Mesenchymal stem cell (in vitro differentiated cells and primary cell): ENCODE data around the gene IFRD1.

Experiments used
- DNase-seq: peaks from one replicate; pipeline ENCODE4 v3.0.0-alpha.2; 2013
- H2AFZ ChIP-seq: one replicate; pipeline ENCODE4 v1.6.1; 2013; ENCODE audit warnings: low read depth, mild to moderate bottlenecking, control low read depth, inconsistent platforms, low read length, moderate library complexity
- H2AK5ac ChIP-seq: 2 replicates; pipeline ENCODE4 v1.6.1; 2013; ENCODE audit warnings: low read length, moderate library complexity, mild to moderate bottlenecking, inconsistent platforms; ENCODE audit not compliant: severe bottlenecking
- H2BK120ac ChIP-seq: one replicate; pipeline ENCODE4 v1.6.1; 2013; ENCODE audit warnings: low read depth, mild to moderate bottlenecking, inconsistent platforms, low read length, moderate library complexity
- H2BK12ac ChIP-seq, 2 experiments: one replicate each; pipeline ENCODE4 v1.6.1; 2013; ENCODE audit warnings: inconsistent platforms in 2 of 2, low read length in 2 of 2, mild to moderate bottlenecking in 2 of 2, moderate library complexity in 2 of 2, control low read depth in 1 of 2
- H2BK15ac ChIP-seq: one replicate; pipeline ENCODE4 v1.6.1; 2013; ENCODE audit warnings: mild to moderate bottlenecking, low read depth, inconsistent platforms; ENCODE audit not compliant: poor library complexity, severe bottlenecking
- H2BK5ac ChIP-seq: 2 replicates; pipeline ENCODE4 v1.6.1; 2013; ENCODE audit warnings: low read depth, mild to moderate bottlenecking, low read length, control low read depth, inconsistent platforms; ENCODE audit not compliant: poor library complexity, severe bottlenecking
- H3K14ac ChIP-seq, 2 experiments: one replicate each; pipeline ENCODE4 v1.6.1; 2013; ENCODE audit warnings: inconsistent platforms in 2 of 2, low read length in 2 of 2, control low read depth in 1 of 2, mild to moderate bottlenecking in 1 of 2, moderate library complexity in 1 of 2
- H3K18ac ChIP-seq, 2 experiments: one replicate each; pipeline ENCODE4 v1.6.1; 2013; ENCODE audit warnings: inconsistent platforms in 2 of 2, low read length in 2 of 2, control low read depth in 1 of 2, low read depth in 1 of 2, mild to moderate bottlenecking in 1 of 2
- H3K23ac ChIP-seq, 2 experiments: one replicate each; pipeline ENCODE4 v1.6.1; 2013; ENCODE audit warnings: inconsistent platforms in 2 of 2, low read length in 2 of 2, mild to moderate bottlenecking in 2 of 2, moderate library complexity in 2 of 2, control low read depth in 1 of 2
- H3K27ac ChIP-seq: 2 replicates; pipeline ENCODE4 v1.5.1; 2013; ENCODE audit warnings: mild to moderate bottlenecking, moderate library complexity, low read length, control low read depth, inconsistent platforms; ENCODE audit not compliant: poor library complexity, severe bottlenecking
- H3K27me3 ChIP-seq, 2 experiments: 2 replicates each; pipeline versions ENCODE4 v1.6.1 to v1.7.0; 2013; ENCODE audit warnings: low read length in 2 of 2, mild to moderate bottlenecking in 2 of 2, moderate library complexity in 2 of 2, control low read depth in 1 of 2, inconsistent platforms in 1 of 2; ENCODE audit not compliant: control insufficient read depth in 1 of 2, insufficient read depth in 1 of 2
- H3K36me3 ChIP-seq, 2 experiments: 2 replicates each; pipeline versions ENCODE4 v1.6.1 to v1.7.0; 2013; ENCODE audit warnings: low read length in 2 of 2, control low read depth in 1 of 2, inconsistent platforms in 1 of 2, low read depth in 1 of 2, mild to moderate bottlenecking in 1 of 2; ENCODE audit not compliant: insufficient read depth in 2 of 2, control insufficient read depth in 1 of 2
- H3K4ac ChIP-seq, 2 experiments: one replicate each; pipeline ENCODE4 v1.6.1; 2013; ENCODE audit warnings: inconsistent platforms in 2 of 2, low read length in 2 of 2, mild to moderate bottlenecking in 2 of 2, moderate library complexity in 2 of 2, control low read depth in 1 of 2, low read depth in 1 of 2
- H3K4me1 ChIP-seq: 2 replicates; pipeline ENCODE4 v1.6.1; 2013; ENCODE audit warnings: low read depth, low read length, control low read depth; ENCODE audit not compliant: control insufficient read depth, insufficient read depth
- H3K4me2 ChIP-seq: 2 replicates; pipeline ENCODE4 v1.6.1; 2013; ENCODE audit warnings: low read length, mild to moderate bottlenecking, inconsistent platforms; ENCODE audit not compliant: poor library complexity, severe bottlenecking
- H3K4me3 ChIP-seq, 2 experiments: 2 replicates each; pipeline versions ENCODE4 v1.5.1 to v1.7.0; 2013; ENCODE audit warnings: low read length in 2 of 2, mild to moderate bottlenecking in 2 of 2, control low read depth in 1 of 2, low read depth in 1 of 2; ENCODE audit not compliant: insufficient read depth in 1 of 2
- H3K79me1 ChIP-seq: replicated peaks from 2 replicates; pipeline ENCODE4 v1.6.1; 2013; ENCODE audit warnings: mild to moderate bottlenecking, control low read depth, low read length, inconsistent platforms; ENCODE audit not compliant: poor library complexity, severe bottlenecking
- H3K9ac ChIP-seq: 2 replicates; pipeline ENCODE4 v1.7.0; 2013; ENCODE audit warnings: mild to moderate bottlenecking, low read length, moderate library complexity
- H3K9me3 ChIP-seq: 2 replicates; pipeline ENCODE4 v1.7.0; 2013; ENCODE audit warnings: mild to moderate bottlenecking, low read length; ENCODE audit not compliant: control insufficient read depth
- H4K8ac ChIP-seq: one replicate; pipeline ENCODE4 v1.6.1; 2013; ENCODE audit warnings: inconsistent platforms, mild to moderate bottlenecking, low read length, moderate library complexity
- H4K91ac ChIP-seq: one replicate; pipeline ENCODE4 v1.6.1; 2013; ENCODE audit warnings: mild to moderate bottlenecking, low read length, inconsistent platforms
- WGBS: methylation state at CpG from one replicate; pipeline ENCODE4 v1.1.7; 2013; ENCODE audit warnings: mixed read lengths; 5-methylcytosine and 5-hydroxymethylcytosine counted together

IFRD1 gene

DNA sequence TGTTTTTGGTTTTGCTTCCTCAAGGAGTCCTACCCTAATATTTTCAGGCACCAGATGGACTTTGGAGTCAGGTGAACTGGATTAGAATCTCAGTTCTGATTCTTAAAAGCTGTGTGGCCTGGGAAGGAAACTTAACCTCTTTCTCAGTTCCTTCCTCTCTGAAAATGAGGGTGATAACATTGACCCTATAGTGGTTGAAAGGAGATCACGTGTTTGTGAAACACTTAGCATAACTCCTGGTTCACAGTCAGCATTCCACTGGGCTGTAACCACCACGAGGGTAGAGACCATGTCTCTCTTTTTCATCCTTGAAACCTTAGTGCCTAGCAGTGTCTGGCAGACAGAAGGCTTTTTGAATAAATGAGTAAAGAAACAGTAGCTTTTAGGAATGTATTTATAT is 47.2 kb downstream of the IFRD1 start:
- no peak overlapping the region for H4K8ac ChIP-seq

DNA sequence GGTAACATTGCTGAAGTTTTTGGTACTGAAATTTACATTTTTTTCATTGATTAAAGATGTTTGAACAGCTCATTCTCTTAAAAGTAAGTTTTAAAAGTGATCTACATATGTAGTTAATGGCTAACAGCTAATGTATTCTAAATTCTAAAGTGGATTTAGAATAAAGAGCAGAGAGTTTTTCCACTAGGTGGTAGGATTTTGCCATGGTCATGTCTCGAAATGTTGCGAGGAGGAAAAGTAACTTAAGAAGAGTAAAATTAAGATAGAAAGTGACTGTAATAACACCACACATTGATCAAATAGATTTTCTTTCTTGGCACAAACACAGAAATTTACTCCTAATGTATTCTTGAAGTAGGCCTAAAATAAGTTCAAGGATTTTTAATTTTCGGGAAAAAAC is 50.4 kb downstream of the IFRD1 start:
- no CpG with 5 or more reads among the region's 3 CpGs for WGBS
- no peak overlapping the region for H4K91ac ChIP-seq
- H3K36me3 ChIP-seq, result no peaks in the 10 kb centered on the region
- H2BK15ac ChIP-seq, result no peak overlapping the region
- no peaks in the 10 kb centered on the region for H3K4me1 ChIP-seq
- no peak overlapping the region for H3K4me3 ChIP-seq
- no peak overlapping the region for H3K18ac ChIP-seq
- H3K79me1 ChIP-seq, result no peaks in the 10 kb centered on the region
- DNase-seq, result no peak
- no peak overlapping the region for H2BK120ac ChIP-seq
- H3K14ac ChIP-seq, result no peak overlapping the region
- H2BK12ac ChIP-seq, result no peak overlapping the region
- no peaks in the 10 kb centered on the region for H3K9me3 ChIP-seq
- no peak overlapping the region for H3K4ac ChIP-seq
- H2AFZ ChIP-seq, result no peak overlapping the region
- H3K23ac ChIP-seq, result no peak overlapping the region
- H3K27ac ChIP-seq, result no peak overlapping the region
- no peak overlapping the region for H3K9ac ChIP-seq
- no peak overlapping the region for H4K8ac ChIP-seq
- H3K4me2 ChIP-seq, result no peak overlapping the region
- H2BK5ac ChIP-seq, result no peak overlapping the region
- no peaks in the 10 kb centered on the region for H3K27me3 ChIP-seq
- H2AK5ac ChIP-seq, result no peak overlapping the region

More for the DNA sequence above, 47.2 kb downstream of the IFRD1 start:
- H3K4me3 ChIP-seq, result no peak overlapping the region
- no peak overlapping the region for H4K91ac ChIP-seq
- no peak for DNase-seq
- no peaks in the 10 kb centered on the region for H3K9me3 ChIP-seq
- no peak overlapping the region for H3K9ac ChIP-seq
- H2BK5ac ChIP-seq, result no peak overlapping the region
- H3K4me1 ChIP-seq, result no peaks in the 10 kb centered on the region
- no peak overlapping the region for H3K14ac ChIP-seq
- 39% methylated on average over 2 of the region's 2 CpGs for WGBS
- no peaks in the 10 kb centered on the region for H3K79me1 ChIP-seq
- no peaks in the 10 kb centered on the region for H3K27me3 ChIP-seq
- H2AFZ ChIP-seq, result no peak overlapping the region
- no peak overlapping the region for H3K27ac ChIP-seq
- no peak overlapping the region for H2BK15ac ChIP-seq
- H2BK12ac ChIP-seq, result no peak overlapping the region
- no peak overlapping the region for H2BK120ac ChIP-seq
- H3K4me2 ChIP-seq, result no peak overlapping the region
- no peaks in the 10 kb centered on the region for H3K36me3 ChIP-seq
- no peak overlapping the region for H3K4ac ChIP-seq
- H3K23ac ChIP-seq, result no peak overlapping the region
- H2AK5ac ChIP-seq, result no peak overlapping the region
- H3K18ac ChIP-seq, result no peak overlapping the region

DNA sequence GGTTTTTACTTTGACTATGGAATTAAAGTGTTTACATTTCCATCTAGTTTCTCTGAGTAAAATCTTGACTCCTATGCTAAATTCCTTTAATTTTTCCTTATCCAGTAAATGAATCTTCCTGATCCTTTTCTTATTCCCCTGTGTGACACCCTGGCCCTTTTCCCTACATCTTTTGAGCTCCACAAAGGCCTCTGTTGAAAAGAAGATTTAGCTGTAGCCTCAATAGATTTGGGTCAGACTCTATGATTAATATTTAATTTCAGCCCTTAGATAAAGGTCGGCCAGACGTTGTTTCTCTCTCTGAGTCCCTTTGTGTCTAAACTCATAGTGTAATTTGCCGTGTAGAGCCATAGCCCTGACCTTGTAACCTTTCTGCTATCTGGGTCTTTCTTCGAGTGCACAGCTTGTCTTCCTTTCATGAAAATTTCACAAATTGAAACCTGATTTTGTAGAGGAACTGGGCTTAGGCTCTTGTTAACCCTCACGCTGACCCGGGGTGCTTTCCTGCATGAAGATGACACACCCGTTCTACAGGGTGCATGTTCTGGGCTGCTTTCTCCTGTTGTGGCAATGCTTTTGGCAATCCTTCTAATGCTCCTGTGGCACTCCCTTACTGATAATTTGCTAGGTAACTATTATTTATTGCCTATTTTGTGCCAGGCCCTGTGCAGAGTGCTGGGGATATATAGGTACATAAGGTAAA is 51.7 kb downstream of the IFRD1 start:
- H2BK5ac ChIP-seq, result no peak overlapping the region
- no peak overlapping the region for H2BK120ac ChIP-seq
- no peak overlapping the region for H2BK12ac ChIP-seq
- no peaks in the 10 kb centered on the region for H3K79me1 ChIP-seq
- H2AFZ ChIP-seq, result no peak overlapping the region
- H4K91ac ChIP-seq, result no peak overlapping the region
- no peak overlapping the region for H3K4me2 ChIP-seq
- no peaks in the 10 kb centered on the region for H3K4me1 ChIP-seq
- no peaks in the 10 kb centered on the region for H3K27me3 ChIP-seq
- H3K23ac ChIP-seq, result no peak overlapping the region
- H3K9ac ChIP-seq, result no peak overlapping the region
- H3K14ac ChIP-seq, result no peak overlapping the region
- H3K36me3 ChIP-seq, result no peaks in the 10 kb centered on the region
- H3K9me3 ChIP-seq, result no peaks in the 10 kb centered on the region
- H3K4ac ChIP-seq, result no peak overlapping the region
- H3K18ac ChIP-seq, result no peak overlapping the region
- no peak overlapping the region for H2AK5ac ChIP-seq
- no peak overlapping the region for H4K8ac ChIP-seq
- H3K4me3 ChIP-seq, result no peak overlapping the region
- DNase-seq, result no peak
- whole genome bisulfite sequencing, result 88% methylated on average over 7 of the region's 7 CpGs
- no peak overlapping the region for H2BK15ac ChIP-seq
- no peak overlapping the region for H3K27ac ChIP-seq

DNA sequence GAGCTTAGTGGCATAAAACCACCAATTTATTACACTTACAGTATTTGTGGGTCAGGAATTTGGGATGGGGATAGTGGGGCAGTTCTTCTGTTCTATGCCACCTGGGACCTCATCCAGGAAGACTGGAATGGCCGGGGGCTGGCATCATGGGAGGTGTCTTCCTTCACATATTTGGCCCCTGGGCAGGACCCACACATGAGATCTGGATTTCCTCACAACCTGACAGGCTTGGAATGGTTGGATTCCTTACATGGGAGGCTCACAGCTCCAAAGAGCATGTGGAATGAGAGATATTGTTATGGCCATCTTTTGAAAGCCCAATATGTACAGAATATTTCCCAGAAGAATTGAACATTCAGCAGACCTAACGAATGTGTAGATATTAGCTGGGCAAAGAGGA is 52.4 kb downstream of the IFRD1 start:
- Histone ChIP-seq H3K27me3 (no peaks in the 10 kb centered on the region), H2AK5ac (no peak overlapping the region), H2BK15ac (no peak overlapping the region), H3K4me3 (no peak overlapping the region), H4K91ac (no peak overlapping the region), H3K4me1 (peaks cover 2% of the 10 kb centered on the region), H2AFZ (no peak overlapping the region), H2BK12ac (no peak overlapping the region), H3K9me3 (no peaks in the 10 kb centered on the region), H3K79me1 (no peaks in the 10 kb centered on the region), H3K36me3 (no peaks in the 10 kb centered on the region), H3K18ac (no peak overlapping the region), H4K8ac (no peak overlapping the region), H3K4ac (no peak overlapping the region), H3K9ac (no peak overlapping the region), H2BK120ac (no peak overlapping the region), H2BK5ac (no peak overlapping the region), H3K27ac (no peak overlapping the region), H3K14ac (no peak overlapping the region), H3K4me2 (no peak overlapping the region), H3K23ac (no peak overlapping the region)
- WGBS, result 79% methylated on average over 2 of the region's 2 CpGs
- DNase-seq, result no peak
